HCT116 (cell line): ENCODE results near the gene PXT1. TPM values are rescaled to one million over a fixed set of nuclear protein-coding genes. Genes with fewer than 3 reads are reported as not detected.

ENCODE experiments used
- ATAC-seq: fragments of 200-7000 bp; cut with Tn5 transposase; 2 replicates; pipeline ENCODE4 v1.9.1; 2020; ENCODE audit warnings: mild to moderate bottlenecking, moderate library complexity
- BruUV-seq: library from RNA; stranded (reverse); fragments of 400-500 nt; replicated peaks from 2 replicates; lab custom pipeline; 2021; lab: Mats Ljungman, UMichigan
- CTCF ChIA-PET: fragments of 300-600 bp; sonication (Branson Sonifier 250); formaldehyde crosslinking; loops from one replicate; lab custom pipeline; 2021; ENCODE audit warnings: antibody characterized with exemption; lab: Charles Lee
- POLR2A ChIA-PET: fragments of 300-600, 350-600 bp; sonication (Branson Sonifier 250); formaldehyde crosslinking; loops from one replicate; lab custom pipeline; 2021; ENCODE audit warnings: antibody characterized with exemption; lab: Charles Lee
- RAD21 ChIA-PET, 2 experiments: fragments of 300-600 bp; sonication (Branson Sonifier 250); formaldehyde crosslinking; loops; one replicate each; lab custom pipeline; 2023; ENCODE audit warnings: low total read pairs in 2 of 2; ENCODE audit not compliant: uncharacterized antibody in 2 of 2, unreplicated experiment in 2 of 2, low non-redundant PET in 1 of 2; lab: Charles Lee
- DNase-seq: peaks from one replicate; pipeline ENCODE4 v3.0.0-alpha.2; 2010; ENCODE audit warnings: low read depth, low spot score
- H2AFZ ChIP-seq: fragments of 200-600 bp; shearing (Covaris generic), sonication (generic); 2 replicates; pipeline ENCODE4 v1.6.1; 2017; ENCODE audit warnings: low read depth, mixed run types, mixed read lengths, antibody characterized with exemption, low read length; ENCODE audit not compliant: poor library complexity, severe bottlenecking
- H3K27ac ChIP-seq: 2 replicates; pipeline ENCODE4 v1.5.1; 2012; ENCODE audit warnings: low read depth, low read length
- H3K27me3 ChIP-seq: fragments of 200-600 bp; sonication (generic); 2 replicates; pipeline ENCODE4 v1.6.1; 2016; ENCODE audit warnings: mixed run types, low read length, mixed read lengths; ENCODE audit not compliant: insufficient read depth
- H3K36me3 ChIP-seq, 2 experiments: fragments of 200-500 bp in 1 of 2; fragments of 200-600 bp in 1 of 2; sonication (Bioruptor generic) in 1 of 2; sonication (generic) in 1 of 2; 2 replicates each; pipeline versions ENCODE4 v1.5.1 to v1.6.1; 2014 to 2016; ENCODE audit warnings: low read length in 2 of 2, inconsistent platforms in 1 of 2, mixed read lengths in 1 of 2, mixed run types in 1 of 2; ENCODE audit not compliant: insufficient read depth in 2 of 2, control insufficient read depth in 1 of 2
- H3K4me1 ChIP-seq, 2 experiments: fragments of 200-600 bp in 1 of 2; sonication (generic) in 1 of 2; 2 replicates each; pipeline versions ENCODE4 v1.5.1 to v1.6.1; 2012 to 2017; ENCODE audit warnings: low read length in 2 of 2, inconsistent platforms in 1 of 2, mild to moderate bottlenecking in 1 of 2, mixed read lengths in 1 of 2, mixed run types in 1 of 2, moderate library complexity in 1 of 2; ENCODE audit not compliant: insufficient read depth in 2 of 2, control insufficient read depth in 1 of 2
- H3K4me2 ChIP-seq: fragments of 200-600 bp; sonication (generic); 2 replicates; pipeline ENCODE4 v1.6.1; 2017; ENCODE audit warnings: mixed run types, low read length, mixed read lengths
- H3K4me3 ChIP-seq, 2 experiments: fragments of 200-600 bp in 1 of 2; sonication (generic) in 1 of 2; replicated peaks in 1 of 2; 2 replicates each; pipeline ENCODE4 v1.5.1; 2011 to 2016; ENCODE audit warnings: low read length in 2 of 2, control low read depth in 1 of 2, low read depth in 1 of 2, mild to moderate bottlenecking in 1 of 2, mixed read lengths in 1 of 2, mixed run types in 1 of 2
- H3K79me2 ChIP-seq: fragments of 200-600 bp; sonication (generic); 2 replicates; pipeline ENCODE4 v1.6.1; 2017; ENCODE audit warnings: mild to moderate bottlenecking, mixed run types, low read length, moderate library complexity, mixed read lengths; ENCODE audit not compliant: insufficient read depth
- H3K9ac ChIP-seq: fragments of 200-600 bp; sonication (generic); 2 replicates; pipeline ENCODE4 v1.6.1; 2016; ENCODE audit warnings: low read length, mixed read lengths
- H3K9me2 ChIP-seq: fragments of 200-600 bp; sonication (generic), shearing (Covaris generic); 2 replicates; pipeline ENCODE4 v1.6.1; 2017; ENCODE audit warnings: mixed run types, mild to moderate bottlenecking, moderate library complexity; ENCODE audit not compliant: insufficient read depth
- H3K9me3 ChIP-seq, 2 experiments: fragments of 200-500 bp in 1 of 2; fragments of 200-600 bp in 1 of 2; sonication (Bioruptor generic) in 1 of 2; sonication (generic) in 1 of 2; 2 replicates each; pipeline ENCODE4 v1.6.1; 2014 to 2017; ENCODE audit warnings: low read length in 2 of 2, mixed read lengths in 2 of 2, inconsistent platforms in 1 of 2, low read depth in 1 of 2, mild to moderate bottlenecking in 1 of 2, mixed run types in 1 of 2, moderate library complexity in 1 of 2; ENCODE audit not compliant: control insufficient read depth in 1 of 2, insufficient read depth in 1 of 2
- H4K20me1 ChIP-seq: fragments of 200-600 bp; sonication (generic), shearing (Covaris generic); 2 replicates; pipeline ENCODE4 v1.6.1; 2017; ENCODE audit warnings: mixed run types, mild to moderate bottlenecking, moderate library complexity; ENCODE audit not compliant: insufficient read depth
- ATF3 ChIP-seq: IDR thresholded peaks from 2 replicates; pipeline ENCODE4 v1.6.1; 2012
- CBX3 ChIP-seq: IDR thresholded peaks from 2 replicates; pipeline ENCODE4 v1.6.1; 2012; ENCODE audit warnings: low read depth
- CEBPB ChIP-seq: IDR thresholded peaks from 2 replicates; pipeline ENCODE4 v1.6.1; 2012; ENCODE audit warnings: low read depth
- CTCF ChIP-seq, 3 experiments: fragments of 200-600 bp in 1 of 3; sonication (generic) in 1 of 3; IDR thresholded peaks in 2 of 3; conservative IDR thresholded peaks in 1 of 3; 2 replicates each; pipeline ENCODE4 v1.5.1; 2012 to 2017; ENCODE audit warnings: low read depth in 2 of 3, low read length in 2 of 3, antibody characterized with exemption in 1 of 3, borderline replicate concordance in 1 of 3, control low read depth in 1 of 3, mild to moderate bottlenecking in 1 of 3, mixed read lengths in 1 of 3, mixed run types in 1 of 3, moderate library complexity in 1 of 3; ENCODE audit not compliant: insufficient read depth in 1 of 3
- ELF1 ChIP-seq: IDR thresholded peaks from 2 replicates; pipeline ENCODE4 v1.6.1; 2012; ENCODE audit warnings: low read depth, borderline replicate concordance
- EZH2phosphoT487 ChIP-seq: fragments of 200-600 bp; IDR thresholded peaks from 2 replicates; pipeline ENCODE4 v1.6.1; 2018; ENCODE audit warnings: antibody characterized with exemption, borderline replicate concordance
- FOSL1 ChIP-seq: IDR thresholded peaks from 2 replicates; pipeline ENCODE4 v1.6.1; 2012; ENCODE audit warnings: low read depth
- SIN3A ChIP-seq: IDR thresholded peaks from 2 replicates; pipeline ENCODE4 v1.6.1; 2012; ENCODE audit warnings: low read depth
- SRF ChIP-seq: IDR thresholded peaks from 2 replicates; pipeline ENCODE4 v1.6.1; 2012; ENCODE audit warnings: low read depth
- YY1 ChIP-seq: IDR thresholded peaks from 2 replicates; pipeline ENCODE4 v1.6.1; 2011; ENCODE audit warnings: low read length, low read depth, moderate library complexity, mild to moderate bottlenecking; ENCODE audit not compliant: insufficient replicate concordance; ENCODE audit errors: extremely low read depth
- intact Hi-C: fragments of 100-400 bp; cut with micrococcal nuclease; formaldehyde crosslinking; loops from 2 replicates; pipeline ENCODE4 v1.10.0; 2022
- total RNA-seq: library from RNA; stranded (reverse); gene quantifications from one replicate; pipeline ENCODE4 v1.2.1, GENCODE V29; 2021; ENCODE audit not compliant: unreplicated experiment

The PXT1 gene
- total RNA-seq, 1 experiment from 2014 or later: 0.17 TPM

GRCh38 chr6:36355819-36356218, 86.8 kb downstream of the PXT1 start:
- DNase-seq: no peak
- intact Hi-C loops: no loop called here
- ChIA-PET POLR2A (interaction anchor here (0.6 kb wide), 1 partner anchor 192 kb away, joined by 3 read pairs; no protein-coding TSS in a partner anchor), RAD21 (no interaction called here), CTCF (no interaction called here)
- Histone ChIP-seq H3K9me3 (peaks cover 0 to 5% of the 10 kb centered on the region in 2 experiments; a peak in 1 of 4 replicates), H3K4me1 (peaks cover 0 to 13% of the 10 kb centered on the region in 2 experiments; a peak in 2 of 4 replicates), H3K4me3 (no peak overlapping the region), H3K27me3 (no peaks in the 10 kb centered on the region), H4K20me1 (no peaks in the 10 kb centered on the region), H3K9me2 (no peaks in the 10 kb centered on the region), H3K79me2 (no peaks in the 10 kb centered on the region), H3K27ac (no peak overlapping the region), H3K9ac (no peak overlapping the region), H2AFZ (no peak overlapping the region), H3K36me3 (no peaks in the 10 kb centered on the region), H3K4me2 (no peak overlapping the region)
- BruUV-seq: no TSS peak
- TF ChIP-seq CBX3: no peak
- TF ChIP-seq YY1: no peak
- no peak for TF ChIP-seq SIN3A
- no peak for TF ChIP-seq ATF3
- no peak for TF ChIP-seq EZH2phosphoT487
- TF ChIP-seq CEBPB: no peak
- no peak for TF ChIP-seq CTCF (IDR thresholded peaks at IDR 0.05 in 2 of 3, conservative IDR thresholded peaks at IDR 0.05 in 1 of 3; ENCODE audit: borderline replicate concordance in 1 of 3, insufficient read depth in 1 of 3, low read depth in 2 of 3, low read length in 2 of 3)
- TF ChIP-seq SRF: no peak
- no peak for TF ChIP-seq ELF1
- no peak for TF ChIP-seq FOSL1
- no peak for ATAC-seq
